Endothelial cell of umbilical vein (primary cell): ENCODE data around the gene RGS6.

Experiments
- POLR2A ChIP-seq: IDR thresholded peaks from 2 replicates; pipeline ENCODE4 v1.6.1; 2012; ENCODE audit warnings: low read depth, mild to moderate bottlenecking, control low read depth, low read length
- TF ChIP-seq, protein P1 (sequence below), 2 donors: IDR thresholded peaks; 1 replicate in 1 of 2; 2 replicates in 1 of 2; pipeline ENCODE4 v1.5.1; 2011; ENCODE audit warnings: low read length in 2 of 2, mild to moderate bottlenecking in 2 of 2, moderate library complexity in 2 of 2, control low read depth in 1 of 2, inconsistent platforms in 1 of 2, low read depth in 1 of 2; ENCODE audit not compliant: insufficient read depth in 1 of 2; ENCODE audit errors: extremely low read depth in 1 of 2

DNA sequence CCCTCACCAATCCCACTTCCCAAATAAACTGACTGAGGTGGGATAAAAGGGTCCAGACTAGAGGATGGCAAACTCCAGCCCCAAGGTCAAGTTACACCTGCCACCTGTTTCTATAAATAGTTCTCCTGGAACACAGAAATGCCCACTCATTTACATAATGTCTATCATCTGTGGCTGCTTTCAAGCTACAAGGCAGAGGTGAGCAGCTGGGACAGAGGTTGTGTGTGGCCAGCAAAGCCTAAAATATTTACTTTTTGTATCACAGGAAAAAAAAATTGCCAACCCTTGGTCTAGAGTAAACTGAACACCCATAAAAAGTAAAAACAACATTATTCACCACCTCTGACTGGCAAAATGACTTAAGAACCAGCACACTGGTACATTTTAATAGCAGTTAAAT lies 269.4 kb downstream of the RGS6 start:
- TF ChIP-seq POLR2A, result no peak
- TF ChIP-seq, protein P1, sequence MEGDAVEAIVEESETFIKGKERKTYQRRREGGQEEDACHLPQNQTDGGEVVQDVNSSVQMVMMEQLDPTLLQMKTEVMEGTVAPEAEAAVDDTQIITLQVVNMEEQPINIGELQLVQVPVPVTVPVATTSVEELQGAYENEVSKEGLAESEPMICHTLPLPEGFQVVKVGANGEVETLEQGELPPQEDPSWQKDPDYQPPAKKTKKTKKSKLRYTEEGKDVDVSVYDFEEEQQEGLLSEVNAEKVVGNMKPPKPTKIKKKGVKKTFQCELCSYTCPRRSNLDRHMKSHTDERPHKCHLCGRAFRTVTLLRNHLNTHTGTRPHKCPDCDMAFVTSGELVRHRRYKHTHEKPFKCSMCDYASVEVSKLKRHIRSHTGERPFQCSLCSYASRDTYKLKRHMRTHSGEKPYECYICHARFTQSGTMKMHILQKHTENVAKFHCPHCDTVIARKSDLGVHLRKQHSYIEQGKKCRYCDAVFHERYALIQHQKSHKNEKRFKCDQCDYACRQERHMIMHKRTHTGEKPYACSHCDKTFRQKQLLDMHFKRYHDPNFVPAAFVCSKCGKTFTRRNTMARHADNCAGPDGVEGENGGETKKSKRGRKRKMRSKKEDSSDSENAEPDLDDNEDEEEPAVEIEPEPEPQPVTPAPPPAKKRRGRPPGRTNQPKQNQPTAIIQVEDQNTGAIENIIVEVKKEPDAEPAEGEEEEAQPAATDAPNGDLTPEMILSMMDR (IDR thresholded peaks at IDR 0.05; ENCODE audit: extremely low read depth in 1 of 2, insufficient read depth in 1 of 2, low read depth in 1 of 2, low read length in 2 of 2), result no peak
